ENCODE data around the gene TMSB4X.

The TMSB4X gene

DNA sequence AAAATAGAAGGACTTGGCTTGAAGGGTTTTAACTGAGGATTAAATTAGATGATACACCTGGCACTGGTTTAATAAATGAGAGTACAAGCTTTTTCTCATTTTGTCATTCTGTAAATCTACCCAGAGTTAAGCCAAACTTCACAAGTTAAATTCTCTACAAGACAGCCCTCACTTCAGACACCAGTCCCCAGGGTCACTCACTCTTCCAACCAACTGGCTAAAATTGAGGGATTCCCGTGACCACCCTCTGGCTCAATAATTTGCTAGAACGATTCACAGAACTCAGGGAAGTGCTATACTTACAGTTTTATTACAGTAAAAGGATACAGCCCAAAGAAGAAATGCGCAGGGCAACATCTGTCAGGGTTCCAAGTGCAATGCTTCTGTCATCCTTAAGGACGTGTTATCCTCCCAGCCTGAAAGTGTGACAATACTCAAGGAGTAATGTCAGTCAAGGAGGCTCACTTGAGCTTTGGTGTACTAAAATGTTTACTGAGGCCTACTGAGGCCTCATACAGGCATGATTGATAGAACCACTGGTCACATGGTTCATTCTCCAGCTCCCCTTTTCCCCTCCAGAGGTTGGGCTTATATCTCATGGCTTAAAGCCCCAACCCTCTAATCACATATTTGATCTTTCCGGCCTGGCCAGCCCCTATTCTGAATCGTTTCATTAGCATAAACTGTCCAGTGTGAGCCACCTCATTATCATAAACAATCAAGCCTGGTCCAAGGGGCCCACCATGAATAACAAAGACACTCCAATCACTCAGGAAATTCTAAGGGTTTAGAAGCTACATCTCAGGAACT lies 9.6 kb upstream of the TMSB4X start:
- TF ChIP-seq, protein P1, sequence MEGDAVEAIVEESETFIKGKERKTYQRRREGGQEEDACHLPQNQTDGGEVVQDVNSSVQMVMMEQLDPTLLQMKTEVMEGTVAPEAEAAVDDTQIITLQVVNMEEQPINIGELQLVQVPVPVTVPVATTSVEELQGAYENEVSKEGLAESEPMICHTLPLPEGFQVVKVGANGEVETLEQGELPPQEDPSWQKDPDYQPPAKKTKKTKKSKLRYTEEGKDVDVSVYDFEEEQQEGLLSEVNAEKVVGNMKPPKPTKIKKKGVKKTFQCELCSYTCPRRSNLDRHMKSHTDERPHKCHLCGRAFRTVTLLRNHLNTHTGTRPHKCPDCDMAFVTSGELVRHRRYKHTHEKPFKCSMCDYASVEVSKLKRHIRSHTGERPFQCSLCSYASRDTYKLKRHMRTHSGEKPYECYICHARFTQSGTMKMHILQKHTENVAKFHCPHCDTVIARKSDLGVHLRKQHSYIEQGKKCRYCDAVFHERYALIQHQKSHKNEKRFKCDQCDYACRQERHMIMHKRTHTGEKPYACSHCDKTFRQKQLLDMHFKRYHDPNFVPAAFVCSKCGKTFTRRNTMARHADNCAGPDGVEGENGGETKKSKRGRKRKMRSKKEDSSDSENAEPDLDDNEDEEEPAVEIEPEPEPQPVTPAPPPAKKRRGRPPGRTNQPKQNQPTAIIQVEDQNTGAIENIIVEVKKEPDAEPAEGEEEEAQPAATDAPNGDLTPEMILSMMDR (IDR thresholded peaks at IDR 0.05; ENCODE audit: low read length, missing control alignments), result no peak
- DNase-seq (ENCODE audit: low read depth), result no peak
- H3K4me3 ChIP-seq (replicated peaks; ENCODE audit: low read depth, low read length), result no peak overlapping the region

DNA sequence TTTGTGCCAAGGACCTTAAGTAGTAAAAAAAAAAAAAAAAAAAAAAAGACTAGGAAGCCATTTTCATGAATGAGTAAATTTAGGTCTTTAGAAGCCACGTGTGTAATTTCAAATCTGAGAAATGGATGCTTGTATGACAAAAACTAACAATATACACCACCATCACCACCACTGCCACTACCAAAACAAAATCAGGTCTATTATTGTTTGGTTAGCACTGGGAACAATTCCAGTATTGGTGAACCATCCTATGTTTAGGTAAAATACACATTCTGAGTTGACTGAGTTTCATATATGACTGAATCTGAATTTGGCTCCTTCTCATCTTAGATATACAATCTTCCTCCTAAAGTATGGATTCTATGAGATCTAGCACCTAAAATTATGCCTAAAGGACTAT lies 8.8 kb upstream of the TMSB4X start:
- TF ChIP-seq, protein P1 (IDR thresholded peaks at IDR 0.05; ENCODE audit: low read length, missing control alignments), result no peak
- no peak for DNase-seq (ENCODE audit: low read depth)
- no peak overlapping the region for H3K4me3 ChIP-seq (replicated peaks; ENCODE audit: low read depth, low read length)

DNA sequence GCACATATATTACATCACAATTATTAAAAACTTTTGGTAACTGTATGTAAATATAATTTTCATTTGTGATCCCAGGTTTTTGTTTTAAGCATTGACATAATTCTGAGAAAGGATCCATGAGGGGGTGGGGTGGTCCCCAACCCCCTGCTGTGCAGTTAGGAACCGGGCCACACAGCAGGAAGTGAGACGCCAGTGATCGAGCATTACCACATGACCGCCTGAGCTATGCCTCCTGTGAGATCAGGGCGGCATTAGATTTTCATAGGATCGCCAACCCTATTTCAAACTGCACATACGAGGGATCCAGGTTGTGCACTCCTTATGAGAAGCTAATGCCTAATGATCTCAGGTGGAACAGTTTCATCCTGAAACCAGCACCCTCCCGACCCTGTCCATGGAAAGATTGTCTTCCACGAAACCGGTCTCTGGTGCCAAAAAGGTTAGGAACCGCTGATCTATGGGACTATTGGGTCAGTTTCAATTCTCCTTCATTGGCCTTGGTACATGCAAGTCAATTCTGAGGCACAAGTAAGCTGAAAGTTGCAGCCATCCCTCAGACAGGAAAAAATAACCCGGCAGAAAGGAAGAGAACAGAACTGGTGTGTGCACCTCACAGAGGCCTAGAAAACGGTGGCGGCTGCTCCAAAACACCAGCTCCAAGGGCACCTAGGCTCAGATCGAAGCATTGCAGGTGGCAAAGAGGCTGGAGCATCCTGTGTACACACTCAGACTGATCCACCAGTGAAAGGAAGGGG lies 7.0 kb upstream of the TMSB4X start:
- no peak for DNase-seq (ENCODE audit: low read depth)
- H3K4me3 ChIP-seq (replicated peaks; ENCODE audit: low read depth, low read length), result no peak overlapping the region
- TF ChIP-seq, protein P1 (IDR thresholded peaks at IDR 0.05; ENCODE audit: low read length, missing control alignments), result no peak

DNA sequence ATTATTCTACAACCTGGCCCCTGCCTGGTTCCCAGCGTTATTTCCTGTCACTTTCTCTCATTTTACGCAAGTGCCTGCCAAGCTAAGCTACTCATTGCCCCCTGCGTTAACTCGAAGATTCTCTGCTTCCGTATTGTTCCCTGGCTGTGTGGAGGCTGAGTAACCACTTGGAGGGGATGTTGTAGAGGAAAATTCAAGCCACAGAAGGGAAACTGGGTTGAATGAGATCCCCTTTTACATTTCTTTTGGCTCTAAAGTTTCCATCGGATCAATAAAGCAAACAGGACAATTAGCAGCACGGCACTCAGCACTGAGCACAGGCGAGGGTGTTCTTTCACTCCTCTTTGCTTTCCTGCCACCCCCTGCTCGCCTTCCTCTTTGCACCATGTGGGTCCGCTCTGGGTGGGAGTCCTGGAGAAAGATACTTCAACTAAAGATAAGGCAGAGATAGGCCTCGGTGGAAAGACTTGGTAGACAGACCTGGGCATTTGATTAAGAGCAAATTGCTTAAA lies 4.2 kb upstream of the TMSB4X start:
- no peak overlapping the region for H3K4me3 ChIP-seq (replicated peaks; ENCODE audit: low read depth, low read length)
- TF ChIP-seq, protein P1 (IDR thresholded peaks at IDR 0.05; ENCODE audit: low read length, missing control alignments), result peak; percentile 57
- peak; percentile 82 for DNase-seq (ENCODE audit: low read depth)

DNA sequence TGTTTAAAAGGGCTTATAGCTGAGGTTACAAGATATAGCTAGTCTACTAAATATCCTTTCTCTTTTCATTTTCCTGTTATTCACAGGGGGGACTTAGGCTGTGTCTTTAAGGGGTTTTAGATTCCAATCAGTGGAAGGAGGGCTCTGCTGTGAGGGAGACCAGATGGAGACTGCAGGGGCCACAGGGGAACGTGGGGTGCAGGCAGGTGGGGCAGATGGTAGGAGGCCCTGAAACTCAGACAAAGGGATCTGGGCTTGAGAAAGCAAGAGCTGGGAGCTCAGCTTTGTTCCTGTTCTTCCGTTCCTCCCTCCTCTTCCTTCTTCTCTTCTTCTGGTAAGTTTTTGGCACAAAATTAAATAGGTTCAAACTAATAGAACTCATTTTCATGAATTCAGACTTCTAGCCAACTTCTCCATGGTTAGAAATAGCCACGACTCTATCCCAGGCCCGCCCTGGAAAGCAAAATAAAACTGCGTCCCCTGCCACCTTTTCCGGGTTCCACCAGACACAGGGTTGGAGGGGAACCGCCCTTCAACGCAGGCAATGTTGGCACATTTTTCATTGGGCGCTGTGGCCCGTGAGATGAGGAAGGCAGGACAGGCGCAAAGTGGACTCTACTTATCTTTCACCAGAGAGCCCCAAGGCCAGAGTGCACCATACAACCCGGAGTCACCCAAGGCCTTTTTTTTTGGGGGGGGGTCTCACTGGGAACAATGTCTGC lies 3.5 kb upstream of the TMSB4X start:
- TF ChIP-seq, protein P1 (IDR thresholded peaks at IDR 0.05; ENCODE audit: low read length, missing control alignments), result no peak
- no peak for DNase-seq (ENCODE audit: low read depth)
- no peak overlapping the region for H3K4me3 ChIP-seq (replicated peaks; ENCODE audit: low read depth, low read length)

DNA sequence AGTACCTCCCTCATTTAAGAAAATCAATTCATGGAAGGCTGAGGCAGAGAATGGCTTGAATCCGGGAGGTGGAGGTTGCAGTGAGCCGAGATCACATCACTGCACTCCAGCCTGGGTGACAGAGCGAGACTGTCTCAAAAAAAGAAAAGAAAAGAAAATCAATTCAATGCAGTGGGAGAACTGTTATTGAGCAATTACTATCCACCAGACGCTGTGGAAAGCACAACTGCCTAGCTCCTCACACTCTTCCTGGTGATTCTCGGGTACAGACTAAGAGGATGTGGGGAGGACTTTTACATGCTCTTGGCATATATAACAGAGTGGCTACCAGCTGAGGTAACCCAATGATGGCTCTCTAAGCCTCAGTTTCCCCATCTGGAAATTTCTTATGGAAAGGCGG lies 2.7 kb upstream of the TMSB4X start:
- TF ChIP-seq, protein P1 (IDR thresholded peaks at IDR 0.05; ENCODE audit: low read length, missing control alignments), result no peak
- H3K4me3 ChIP-seq (replicated peaks; ENCODE audit: low read depth, low read length), result no peak overlapping the region
- DNase-seq (ENCODE audit: low read depth), result no peak
